GM19238 (cell line): ENCODE results near the gene TMEM80.
"Not testable (repeated sequence)": the region's sequence is repeated elsewhere in the genome, so short reads cannot be mapped to it uniquely, and the experiment has no call there.

Experiments
- DNase-seq: peaks from one replicate; pipeline ENCODE4 v3.0.0; 2011; ENCODE audit warnings: low spot score; ENCODE audit not compliant: insufficient read length

Gene TMEM80

DNA sequence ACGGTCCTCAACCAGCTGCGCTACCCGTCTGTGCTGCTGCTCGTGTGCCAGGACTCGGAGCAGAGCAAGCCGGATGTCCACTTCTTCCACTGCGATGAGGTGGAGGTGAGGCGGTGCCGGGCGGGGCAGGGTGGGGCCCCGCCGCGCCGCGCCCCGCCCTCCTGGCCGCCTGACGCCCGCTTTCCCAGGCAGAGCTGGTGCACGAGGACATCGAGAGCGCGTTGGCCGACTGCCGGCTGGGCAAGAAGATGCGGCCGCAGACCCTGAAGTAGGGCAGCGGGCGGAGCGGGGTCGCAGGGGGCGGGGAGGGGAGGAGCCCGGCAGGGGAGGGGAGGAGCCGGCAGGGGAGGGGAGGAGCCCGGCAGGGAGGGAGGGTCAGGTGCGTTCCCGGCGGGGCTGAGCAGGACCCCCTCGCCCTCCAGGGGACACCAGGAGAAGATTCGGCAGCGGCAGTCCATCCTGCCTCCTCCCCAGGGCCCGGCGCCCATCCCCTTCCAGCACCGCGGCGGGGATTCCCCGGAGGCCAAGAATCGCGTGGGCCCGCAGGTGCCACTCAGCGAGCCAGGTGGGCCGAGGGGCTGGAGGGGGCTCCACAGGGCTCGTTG, 25.1 kb downstream of the TMEM80 start:
- no peak for DNase-seq

GRCh38 chr11:721247-721740, 25.7 kb downstream of the TMEM80 start:
- no peak for DNase-seq

DNA sequence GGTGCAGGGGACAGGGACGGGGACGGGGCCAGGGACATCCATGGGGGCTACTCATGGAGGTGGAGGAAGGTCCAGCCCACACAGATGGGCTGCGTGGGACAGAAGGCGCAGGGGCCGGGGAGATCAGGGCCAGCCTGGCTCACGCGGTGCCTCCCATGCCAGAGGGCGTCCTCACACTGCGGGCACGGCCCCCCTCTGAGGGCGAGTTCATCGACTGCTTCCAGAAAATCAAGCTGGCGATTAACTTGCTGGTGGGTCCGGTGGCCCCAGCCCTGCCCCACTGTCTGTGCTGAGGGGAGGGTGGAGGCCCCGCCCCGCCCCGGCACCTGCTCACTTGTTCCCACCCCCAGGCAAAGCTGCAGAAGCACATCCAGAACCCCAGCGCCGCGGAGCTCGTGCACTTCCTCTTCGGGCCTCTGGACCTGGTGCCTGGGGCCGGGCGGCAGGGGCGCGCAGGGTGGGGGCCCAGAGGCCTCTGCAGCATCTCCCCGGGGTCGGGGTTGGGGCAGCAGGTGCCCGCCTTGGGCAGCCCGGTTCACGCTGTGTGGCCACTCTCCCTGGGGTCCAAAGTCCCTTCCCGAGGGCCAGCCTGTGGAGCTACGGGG, 26.2 kb downstream of the TMEM80 start:
- no peak for DNase-seq

DNA sequence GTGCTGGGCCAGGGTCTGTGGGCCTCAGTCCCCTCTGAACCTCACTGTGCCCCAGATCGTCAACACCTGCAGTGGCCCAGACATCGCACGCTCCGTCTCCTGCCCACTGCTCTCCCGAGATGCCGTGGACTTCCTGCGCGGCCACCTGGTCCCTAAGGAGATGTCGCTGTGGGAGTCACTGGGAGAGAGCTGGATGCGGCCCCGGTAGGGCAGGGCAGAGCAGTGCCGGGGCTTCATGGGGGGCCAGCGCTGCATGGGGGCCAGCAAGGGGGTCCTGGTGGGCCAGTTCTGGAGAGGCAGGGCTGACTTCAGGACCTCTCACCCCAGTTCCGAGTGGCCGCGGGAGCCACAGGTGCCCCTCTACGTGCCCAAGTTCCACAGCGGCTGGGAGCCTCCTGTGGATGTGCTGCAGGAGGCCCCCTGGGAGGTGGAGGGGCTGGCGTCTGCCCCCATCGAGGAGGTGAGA, 26.8 kb downstream of the TMEM80 start:
- DNase-seq, result no peak

DNA sequence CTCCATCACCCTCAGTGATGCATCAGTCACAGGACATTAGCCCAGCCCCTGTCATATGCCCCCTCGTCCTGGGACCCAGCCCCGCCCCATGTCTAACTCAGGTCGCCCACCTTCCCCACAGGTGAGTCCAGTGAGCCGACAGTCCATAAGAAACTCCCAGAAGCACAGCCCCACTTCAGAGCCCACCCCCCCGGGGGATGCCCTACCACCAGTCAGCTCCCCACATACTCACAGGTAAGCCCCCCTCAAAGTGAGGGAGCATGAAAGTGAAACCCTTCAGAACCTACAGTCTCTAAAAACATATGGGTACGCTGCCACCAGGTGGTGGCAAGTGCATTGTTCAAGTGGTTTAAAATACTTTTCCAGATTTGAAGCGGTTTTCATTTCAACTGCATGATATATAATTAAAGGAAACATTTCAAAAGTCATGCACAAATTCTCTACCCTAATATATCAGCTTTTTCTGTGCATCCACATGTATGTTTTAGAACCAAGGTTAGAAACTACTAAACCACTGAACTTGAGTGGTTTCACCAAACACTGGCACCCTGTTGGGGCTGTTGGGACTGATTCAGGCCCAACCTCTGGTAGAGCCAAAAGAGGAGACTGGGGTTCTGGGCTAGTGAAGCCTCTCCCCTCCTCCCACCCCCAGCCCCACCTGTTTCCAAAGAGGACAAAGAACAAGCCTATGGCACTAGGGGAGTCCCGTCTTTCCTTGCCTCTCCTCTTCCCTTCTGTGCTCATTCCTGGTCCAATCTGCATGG, 27.7 kb downstream of the TMEM80 start:
- no peak for DNase-seq

- DNase-seq, result no peak
These were observed 28.6 kb downstream of the TMEM80 start for GRCh38 chr11:724049-724777.

- no peak for DNase-seq
These were observed 29.3 kb downstream of the TMEM80 start for GRCh38 chr11:724778-725386.

- DNase-seq, result no peak
These were observed 30.1 kb downstream of the TMEM80 start for GRCh38 chr11:725624-726202.

DNA sequence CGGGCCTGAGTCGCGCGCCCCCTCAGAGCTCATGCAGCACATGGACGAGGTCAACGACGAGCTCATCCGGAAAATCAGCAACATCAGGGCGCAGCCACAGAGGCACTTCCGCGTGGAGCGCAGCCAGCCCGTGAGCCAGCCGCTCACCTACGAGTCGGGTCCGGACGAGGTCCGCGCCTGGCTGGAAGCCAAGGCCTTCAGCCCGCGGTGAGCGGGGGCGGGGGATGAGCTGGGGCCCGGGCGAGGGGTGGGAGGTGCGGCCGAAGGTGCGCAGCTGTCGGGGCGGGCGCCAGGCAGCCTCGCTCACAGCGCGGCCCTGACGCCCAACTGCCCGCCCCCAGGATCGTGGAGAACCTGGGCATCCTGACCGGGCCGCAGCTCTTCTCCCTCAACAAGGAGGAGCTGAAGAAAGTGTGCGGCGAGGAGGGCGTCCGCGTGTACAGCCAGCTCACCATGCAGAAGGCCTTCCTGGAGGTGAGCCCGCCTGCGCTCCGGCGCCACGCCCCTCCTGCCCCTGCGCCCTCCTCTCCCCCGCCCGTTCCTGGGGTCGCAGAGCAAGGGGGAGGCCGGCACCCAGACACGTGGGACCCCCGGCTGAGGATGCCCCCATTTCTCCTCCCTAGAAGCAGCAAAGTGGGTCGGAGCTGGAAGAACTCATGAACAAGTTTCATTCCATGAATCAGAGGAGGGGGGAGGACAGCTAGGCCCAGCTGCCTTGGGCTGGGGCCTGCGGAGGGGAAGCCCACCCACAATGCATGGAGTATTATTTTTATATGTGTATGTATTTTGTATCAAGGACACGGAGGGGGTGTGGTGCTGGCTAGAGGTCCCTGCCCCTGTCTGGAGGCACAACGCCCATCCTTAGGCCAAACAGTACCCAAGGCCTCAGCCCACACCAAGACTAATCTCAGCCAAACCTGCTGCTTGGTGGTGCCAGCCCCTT, 30.9 kb downstream of the TMEM80 start:
- DNase-seq, result no peak

GRCh38 chr11:727281-727701, 31.7 kb downstream of the TMEM80 start:
- peak; percentile 13 for DNase-seq

DNA sequence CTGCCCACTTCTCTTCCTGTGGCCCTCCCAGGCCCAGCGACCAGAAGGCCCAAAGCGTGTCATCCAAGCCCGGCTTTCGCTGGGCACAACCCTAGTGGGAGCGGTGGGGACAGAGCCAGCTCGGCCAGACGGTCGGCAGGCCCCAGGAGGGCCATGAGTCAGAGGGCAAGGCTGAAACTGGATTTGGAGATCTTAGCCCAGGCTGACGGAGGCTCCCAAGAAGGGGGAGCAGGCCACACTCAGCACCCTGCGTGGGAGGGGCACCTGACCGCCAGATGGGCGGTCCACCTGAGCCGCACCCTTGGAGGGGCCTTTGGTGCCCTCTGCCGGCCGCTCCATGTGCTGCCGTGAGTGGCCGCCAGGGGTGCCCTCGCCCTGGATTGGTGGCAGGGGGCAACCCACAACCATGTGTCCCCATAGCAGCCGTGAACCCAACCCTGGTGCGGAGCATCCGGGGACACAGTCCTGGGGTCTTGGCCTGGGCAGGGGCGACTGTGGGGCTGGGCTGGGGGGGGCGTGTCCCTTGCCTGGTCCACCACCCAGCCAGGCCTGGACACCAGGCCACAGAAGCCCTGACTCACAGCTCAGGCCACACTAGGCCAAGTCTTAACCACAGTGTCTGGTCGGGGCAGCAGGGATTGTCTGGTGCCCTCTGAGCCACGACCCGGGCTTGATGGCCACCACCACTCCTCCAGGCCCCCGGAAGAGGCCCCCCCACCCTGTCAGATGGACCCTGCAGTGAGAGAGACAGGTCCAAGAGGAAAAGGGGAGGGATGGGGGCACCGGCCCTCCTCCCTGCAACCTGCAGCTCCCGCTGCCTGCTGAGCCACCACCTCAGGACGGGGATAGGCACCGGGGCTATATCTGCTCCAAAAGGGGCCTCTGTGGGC, 32.5 kb downstream of the TMEM80 start:
- DNase-seq, result peak; percentile 94

GRCh38 chr11:728901-729491, 33.4 kb downstream of the TMEM80 start:
- DNase-seq, result no peak

GRCh38 chr11:729492-730074, 34.0 kb downstream of the TMEM80 start:
- no peak for DNase-seq

DNA sequence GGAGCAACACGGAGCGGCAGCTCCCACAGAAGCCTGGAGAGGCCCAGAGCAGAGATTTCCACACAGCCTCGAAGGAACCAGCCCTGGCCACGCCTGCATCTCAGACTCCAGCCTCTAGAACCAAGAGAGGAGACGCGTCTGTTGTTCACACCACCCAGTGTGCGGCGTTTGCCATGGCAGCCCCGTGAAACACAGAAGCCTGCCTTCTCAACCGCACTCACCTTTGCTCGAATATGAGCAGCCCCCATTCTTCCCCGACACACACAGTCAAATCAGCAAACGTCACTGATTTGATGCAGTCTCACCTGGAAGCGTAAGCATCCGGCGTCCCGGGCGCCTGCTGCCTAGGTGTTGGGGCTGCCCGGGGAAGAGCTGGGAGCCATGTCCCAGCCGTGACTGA, 37.5 kb downstream of the TMEM80 start:
- no peak for DNase-seq

GRCh38 chr11:734541-734940, 38.9 kb downstream of the TMEM80 start:
- DNase-seq, result not testable (repeated sequence)

DNA sequence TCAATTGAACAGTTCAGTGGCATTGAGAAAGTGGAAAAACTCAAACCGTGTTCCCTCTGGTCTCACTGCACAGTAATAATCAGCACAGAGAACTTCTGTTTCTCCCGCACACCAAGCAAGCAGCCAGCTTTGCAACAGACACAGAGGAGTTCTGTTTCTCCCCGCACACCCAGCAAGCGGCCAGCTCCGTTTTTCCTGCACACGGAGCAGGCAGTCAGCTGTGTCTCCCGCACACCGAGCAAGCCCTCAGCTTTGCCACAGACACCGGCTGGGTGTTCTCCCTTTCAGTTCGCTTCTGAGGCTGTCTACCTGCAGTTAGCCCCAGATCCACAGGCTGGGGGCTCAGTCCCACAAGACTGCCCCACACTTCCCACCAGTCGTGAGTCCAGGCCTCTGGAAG, 41.8 kb downstream of the TMEM80 start:
- DNase-seq, result no peak

GRCh38 chr11:737899-738298, 42.3 kb downstream of the TMEM80 start:
- DNase-seq, result not testable (repeated sequence)

- no peak for DNase-seq
These were observed 46.5 kb downstream of the TMEM80 start for GRCh38 chr11:742156-742546.
